Esophagus squamous epithelium (tissue), 4 donors: ENCODE measurements around the gene ACTL6B.

ENCODE experiments used
- CTCF ChIP-seq, 6 experiments: fragments of 450-650 bp in 4 of 6; fragments of 200-600 bp in 2 of 6; sonication (generic) in 2 of 6; IDR thresholded peaks; one replicate each; pipeline ENCODE4 v1.5.1; 2016 to 2019; ENCODE audit warnings: antibody characterized with exemption in 6 of 6, mild to moderate bottlenecking in 4 of 6, moderate library complexity in 4 of 6
- POLR2A ChIP-seq, 4 donors: fragments of 450-650 bp; IDR thresholded peaks; one replicate each; pipeline ENCODE4 v1.6.1; 2017; ENCODE audit warnings: antibody characterized with exemption in 4 of 4, mild to moderate bottlenecking in 4 of 4, moderate library complexity in 3 of 4

GRCh38 chr7:100668069-100668449, 11.8 kb upstream of the ACTL6B start:
- TF ChIP-seq CTCF (IDR thresholded peaks at IDR 0.05) (no peak), POLR2A (IDR thresholded peaks at IDR 0.05) (no peak)
